Left cardiac atrium (tissue), 4 donors: ENCODE results near the gene TMEM151A. TPM values are rescaled to one million over a fixed set of nuclear protein-coding genes. Genes with fewer than 3 reads are reported as not detected.
"Not testable (repeated sequence)": the region's sequence is repeated elsewhere in the genome, so short reads cannot be mapped to it uniquely, and the experiment has no call there.

Experiments used
- ATAC-seq, 2 donors: fragments of 200-7000 bp; cut with Tn5 transposase; one replicate each; pipeline ENCODE4 v1.9.1; 2020; ENCODE audit warnings: mild to moderate bottlenecking in 2 of 2, moderate library complexity in 2 of 2
- DNase-seq: peaks from one replicate; pipeline ENCODE4 v3.0.0-alpha.2; 2020
- intact Hi-C, 2 donors: fragments of 100-400 bp; cut with DNase I; formaldehyde crosslinking; loops; one replicate each; pipeline versions ENCODE4 v1.14.1 to v1.15.1; 2022 to 2023
- total RNA-seq, 2 donors: library from RNA; stranded (reverse); fragmentation: NEBNext Ultra II Directional; extraction: Animal tissue kit (Norgen Biotek cat#: 25700); gene quantifications; one replicate each; pipeline ENCODE4 v1.2.1, GENCODE V29; 2021
- donor health status: DM: no; HTN: yes; CAD: no.
- donor health status: DM: no; HTN: yes; CAD: no; lungs with severe emphysema.
- donor health status: DM: yes; HTN: yes; CAD: no.
- donor health status: Dilated cardiomyopathy.

Gene TMEM151A
- total RNA-seq, 2 donors from 2014 or later = 0.86 to 1.1 TPM

- DNase-seq = no peak
- intact Hi-C loops = no loop called here
- ATAC-seq = no peak
These were observed 24.5 kb downstream of the TMEM151A start for GRCh38 chr11:66315921-66316811.

GRCh38 chr11:66316849-66317251, 25.2 kb downstream of the TMEM151A start, which contains the start of gene CD248:
Gene CD248 (minus strand): TSS chr11:66317044. CDS start chr11:66317027, 17 bp downstream.
- DNase-seq (peak; percentile 83), ATAC-seq (peak; percentile 54 to 60)
- intact Hi-C loops = no loop called here

- intact Hi-C loops = no loop called here
- ATAC-seq (peak; percentile 5 to 32), DNase-seq (peak; percentile 53)
These were observed 25.6 kb downstream of the TMEM151A start for GRCh38 chr11:66317322-66317722.

GRCh38 chr11:66317723-66318599, 26.3 kb downstream of the TMEM151A start:
- ATAC-seq (peak; percentile 10 to 12), DNase-seq (peak; percentile 72)
- intact Hi-C loops = no loop called here

- intact Hi-C loops = no loop called here
- ATAC-seq (no peak), DNase-seq (no peak)
These were observed 26.9 kb downstream of the TMEM151A start for GRCh38 chr11:66318600-66318970.

- ATAC-seq, DNase-seq, intact Hi-C loops: not testable (repeated sequence)
These were observed 28.6 kb downstream of the TMEM151A start for GRCh38 chr11:66320289-66320688.

GRCh38 chr11:66320748-66321147, 29.1 kb downstream of the TMEM151A start:
- intact Hi-C loops, DNase-seq, ATAC-seq: not testable (repeated sequence)

- no peak for ATAC-seq
- no peak for DNase-seq
- intact Hi-C loops = no loop called here
These were observed 29.9 kb downstream of the TMEM151A start for GRCh38 chr11:66321606-66322005.

GRCh38 chr11:66322732-66323427, 31.2 kb downstream of the TMEM151A start:
- intact Hi-C loops = no loop called here
- ATAC-seq (peak; percentile 42 to 57), DNase-seq (peak; percentile 76)

- intact Hi-C loops = no loop called here
- DNase-seq = no peak
- ATAC-seq = no peak
These were observed 32.0 kb downstream of the TMEM151A start for GRCh38 chr11:66323684-66324083.

GRCh38 chr11:66324664-66325063, 33.0 kb downstream of the TMEM151A start:
- intact Hi-C loops = no loop called here
- ATAC-seq (no peak), DNase-seq (no peak)

- DNase-seq = no peak
- intact Hi-C loops = no loop called here
- no peak for ATAC-seq
These were observed 33.6 kb downstream of the TMEM151A start for GRCh38 chr11:66325263-66325671.

GRCh38 chr11:66326261-66327111, 34.8 kb downstream of the TMEM151A start:
- DNase-seq (peak; percentile 68), ATAC-seq (peak; percentile 65)
- intact Hi-C loops = no loop called here

- peak in 1 of 2 donors; percentile 62 for ATAC-seq
- intact Hi-C loops = loop anchor here in 1 of 2 donors (1.0 kb wide), 1 partner anchor 15 kb away; no protein-coding TSS in a partner anchor
These were observed 35.7 kb downstream of the TMEM151A start for GRCh38 chr11:66327171-66328030.

GRCh38 chr11:66328031-66328301, 36.3 kb downstream of the TMEM151A start:
- no peak for DNase-seq
- peak in 1 of 2 donors; percentile 2 for ATAC-seq

More at GRCh38 chr11:66327171-66328030, 35.7 kb downstream of the TMEM151A start:
- peak; percentile 48 for DNase-seq

GRCh38 chr11:66328302-66329144, 36.8 kb downstream of the TMEM151A start:
- DNase-seq = peak; percentile 76
- peak; percentile 79 to 87 for ATAC-seq
- intact Hi-C loops = loop anchor here in 1 of 2 donors (1.0 kb wide), 1 partner anchor 16 kb away; no protein-coding TSS in a partner anchor

More at GRCh38 chr11:66328031-66328301, 36.3 kb downstream of the TMEM151A start:
- intact Hi-C loops = loop anchor here in 1 of 2 donors (1.0 kb wide), 1 partner anchor 16 kb away; no protein-coding TSS in a partner anchor
